Lower leg skin (tissue), 4 donors: Measurements from ENCODE around the gene MIER2. TPM values are rescaled to one million over a fixed set of nuclear protein-coding genes. Genes with fewer than 3 reads are reported as not detected.
A peak's percentile ranks its signal among the peaks of the same experiment; 100 is the strongest.
"Not testable (repeated sequence)": the region's sequence is repeated elsewhere in the genome, so short reads cannot be mapped to it uniquely, and the experiment has no call there.

Source experiments
- DNase-seq, 2 donors: peaks; one replicate each; pipeline ENCODE4 v3.0.0-alpha.2; 2019; ENCODE audit warnings: low spot score in 2 of 2
- H3K4me3 ChIP-seq: fragments of 200-600 bp; sonication (generic); 2 replicates; pipeline ENCODE4 v1.5.1; 2017; ENCODE audit warnings: mild to moderate bottlenecking, low read depth; ENCODE audit not compliant: poor library complexity, severe bottlenecking
- POLR2A ChIP-seq, 2 donors: fragments of 450-650 bp; IDR thresholded peaks; one replicate each; pipeline ENCODE4 v1.6.1; 2016 to 2017; ENCODE audit warnings: antibody characterized with exemption in 2 of 2, mild to moderate bottlenecking in 1 of 2, moderate library complexity in 1 of 2
- WGBS, 2 donors: methylation state at CpG; one replicate each; pipeline ENCODE4 v1.1.5; 2018; 5-methylcytosine and 5-hydroxymethylcytosine counted together
- intact Hi-C: fragments of 100-400 bp; cut with DNase I; formaldehyde crosslinking; loops from one replicate; pipeline ENCODE4 v1.15.0; 2023; ENCODE audit warnings: low total_unique reads
- total RNA-seq, 4 donors: library from RNA; depleted of rRNA; stranded (reverse); fragments of >200 nt; gene quantifications; one replicate each; pipeline ENCODE4 v1.1.0, GENCODE V29; 2016
- TF ChIP-seq, protein P1 (sequence below), 3 donors: fragments of 450-650 bp; IDR thresholded peaks; one replicate each; pipeline ENCODE4 v1.5.1; 2016; ENCODE audit warnings: antibody characterized with exemption in 3 of 3, mild to moderate bottlenecking in 3 of 3, moderate library complexity in 2 of 3

The MIER2 gene
- total RNA-seq, 4 donors from 2014 or later, result 24.6 to 76.3 (median 51.8) TPM

DNA sequence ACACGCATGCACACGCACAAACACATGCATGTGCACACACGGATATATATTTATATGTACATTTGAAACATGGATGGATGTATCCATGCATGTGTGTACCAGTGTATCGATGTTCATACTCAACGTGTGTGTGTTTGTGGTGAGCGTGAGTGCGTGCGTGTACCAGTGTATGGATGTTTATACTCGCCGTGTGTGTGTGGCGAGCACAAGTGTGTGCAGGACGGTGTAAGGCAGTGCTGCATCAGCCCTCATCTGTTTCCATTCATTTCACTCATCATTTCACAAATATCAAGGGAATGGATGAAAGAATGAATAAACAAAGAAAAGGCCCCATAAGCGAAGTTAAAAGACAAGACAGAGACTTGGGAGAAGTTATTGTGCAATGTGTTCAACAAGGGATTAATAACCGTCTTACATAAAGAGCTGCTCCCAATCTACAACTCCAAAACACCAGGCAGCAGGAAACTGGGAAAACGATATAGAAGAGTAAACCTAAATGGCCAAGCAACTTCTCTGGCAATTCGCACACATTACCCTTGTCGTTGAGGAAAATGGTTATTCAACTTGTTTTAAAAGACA is 21.7 kb upstream of the MIER2 start:
- no peak for TF ChIP-seq POLR2A (IDR thresholded peaks at IDR 0.05)
- TF ChIP-seq, protein P1, sequence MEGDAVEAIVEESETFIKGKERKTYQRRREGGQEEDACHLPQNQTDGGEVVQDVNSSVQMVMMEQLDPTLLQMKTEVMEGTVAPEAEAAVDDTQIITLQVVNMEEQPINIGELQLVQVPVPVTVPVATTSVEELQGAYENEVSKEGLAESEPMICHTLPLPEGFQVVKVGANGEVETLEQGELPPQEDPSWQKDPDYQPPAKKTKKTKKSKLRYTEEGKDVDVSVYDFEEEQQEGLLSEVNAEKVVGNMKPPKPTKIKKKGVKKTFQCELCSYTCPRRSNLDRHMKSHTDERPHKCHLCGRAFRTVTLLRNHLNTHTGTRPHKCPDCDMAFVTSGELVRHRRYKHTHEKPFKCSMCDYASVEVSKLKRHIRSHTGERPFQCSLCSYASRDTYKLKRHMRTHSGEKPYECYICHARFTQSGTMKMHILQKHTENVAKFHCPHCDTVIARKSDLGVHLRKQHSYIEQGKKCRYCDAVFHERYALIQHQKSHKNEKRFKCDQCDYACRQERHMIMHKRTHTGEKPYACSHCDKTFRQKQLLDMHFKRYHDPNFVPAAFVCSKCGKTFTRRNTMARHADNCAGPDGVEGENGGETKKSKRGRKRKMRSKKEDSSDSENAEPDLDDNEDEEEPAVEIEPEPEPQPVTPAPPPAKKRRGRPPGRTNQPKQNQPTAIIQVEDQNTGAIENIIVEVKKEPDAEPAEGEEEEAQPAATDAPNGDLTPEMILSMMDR (IDR thresholded peaks at IDR 0.05), result no peak
- no peak for DNase-seq
- WGBS, 2 donors, result 88 to 90% methylated on average over 17 of the region's 17 CpGs
- intact Hi-C loops, result no loop called here
- no peak overlapping the region for H3K4me3 ChIP-seq

DNA sequence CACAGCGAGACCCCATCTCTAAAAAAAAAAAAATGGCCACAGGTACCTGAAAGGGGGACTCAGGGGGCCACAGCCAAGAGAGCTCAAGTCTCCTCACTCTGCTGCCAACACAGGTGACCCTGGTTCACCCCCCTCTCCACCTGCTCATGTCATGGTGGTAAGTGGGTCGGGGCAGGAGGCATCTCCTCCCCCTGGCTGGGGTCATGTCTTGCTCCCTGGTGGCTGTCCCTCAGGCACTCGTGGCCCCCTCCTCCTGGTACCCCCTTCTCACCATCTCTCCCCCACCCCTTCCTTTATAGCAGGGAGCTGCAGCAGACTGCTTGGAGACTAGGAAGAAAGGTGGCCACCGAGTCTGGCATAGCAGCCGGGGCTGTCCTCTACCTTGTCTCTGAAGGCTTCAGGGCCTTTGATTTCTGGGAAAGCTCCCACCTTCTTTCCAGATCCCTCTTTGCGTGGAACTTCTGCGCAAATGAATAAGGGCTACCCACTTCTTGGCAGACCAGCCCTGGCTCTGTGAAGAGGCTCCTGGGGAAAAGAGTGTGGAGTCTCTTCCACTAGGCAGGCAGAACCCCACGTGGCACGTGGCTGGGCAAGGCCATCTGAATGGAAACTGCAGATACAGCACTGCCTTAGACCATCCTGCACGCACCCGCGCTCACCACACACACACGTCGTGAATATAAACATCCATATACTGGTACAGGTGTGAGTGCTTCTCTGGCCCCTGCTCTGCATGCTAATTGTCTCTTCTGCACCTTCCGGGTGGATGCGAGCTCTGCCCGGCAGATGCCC is 20.1 kb upstream of the MIER2 start:
- H3K4me3 ChIP-seq, result no peak overlapping the region
- TF ChIP-seq POLR2A (IDR thresholded peaks at IDR 0.05), result no peak
- TF ChIP-seq, protein P1 (IDR thresholded peaks at IDR 0.05), result no peak
- intact Hi-C loops, result no loop called here
- 64 to 70% methylated on average over 17 of the region's 17 CpGs for WGBS, 2 donors
- peak in 1 of 2 donors; percentile 66 for DNase-seq

DNA sequence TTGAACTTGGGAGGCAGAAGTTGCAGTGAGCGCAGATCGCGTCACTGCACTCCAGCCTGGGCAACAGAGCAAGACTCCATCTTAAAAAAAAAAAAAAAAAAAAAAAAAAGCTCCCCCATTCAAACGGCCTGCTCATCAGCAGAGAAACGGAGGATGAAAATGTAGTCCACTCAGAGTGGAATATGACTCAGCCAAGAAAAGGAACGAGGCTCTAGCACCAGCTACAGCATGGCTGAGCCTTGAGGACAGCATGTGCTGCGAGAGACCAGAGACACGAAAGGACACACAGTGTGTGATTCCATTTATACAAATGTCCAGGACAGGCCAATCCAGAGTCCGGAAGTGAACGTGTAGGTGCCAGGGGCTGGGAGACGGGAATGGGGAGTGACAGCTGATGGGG is 18.1 kb upstream of the MIER2 start:
- no peak overlapping the region for H3K4me3 ChIP-seq
- TF ChIP-seq POLR2A (IDR thresholded peaks at IDR 0.05), result no peak
- peak in 1 of 2 donors; percentile 49 for DNase-seq
- WGBS, 2 donors, result 79 to 84% methylated on average over 11 of the region's 11 CpGs
- intact Hi-C loops, result no loop called here

DNA sequence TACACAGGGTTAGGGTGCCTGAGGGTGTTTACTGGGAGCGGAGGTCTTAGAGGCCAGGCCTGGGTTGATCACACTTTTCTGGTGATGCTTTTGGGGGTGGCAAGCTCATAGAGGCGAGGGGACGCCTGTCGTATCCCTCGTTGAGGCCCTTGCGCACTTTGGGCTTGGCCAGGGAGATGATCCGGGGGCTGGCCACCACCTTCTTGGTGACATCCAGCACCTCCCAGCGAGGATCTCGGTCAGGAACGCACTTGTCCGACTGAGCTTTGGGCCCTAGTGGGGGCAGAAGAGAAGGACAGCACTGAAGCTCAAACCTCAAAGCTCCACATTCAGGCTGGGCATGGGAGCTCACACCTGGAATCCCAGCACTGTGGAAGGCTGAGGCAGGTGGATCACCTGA is 17.6 kb upstream of the MIER2 start:
- DNase-seq, result peak in 1 of 2 donors; percentile 72
- intact Hi-C loops, result no loop called here
- TF ChIP-seq, protein P1 (IDR thresholded peaks at IDR 0.05), result no peak
- TF ChIP-seq POLR2A (IDR thresholded peaks at IDR 0.05), result no peak
- WGBS, 2 donors, result 85 to 96% methylated on average over 11 of the region's 11 CpGs
- no peak overlapping the region for H3K4me3 ChIP-seq

DNA sequence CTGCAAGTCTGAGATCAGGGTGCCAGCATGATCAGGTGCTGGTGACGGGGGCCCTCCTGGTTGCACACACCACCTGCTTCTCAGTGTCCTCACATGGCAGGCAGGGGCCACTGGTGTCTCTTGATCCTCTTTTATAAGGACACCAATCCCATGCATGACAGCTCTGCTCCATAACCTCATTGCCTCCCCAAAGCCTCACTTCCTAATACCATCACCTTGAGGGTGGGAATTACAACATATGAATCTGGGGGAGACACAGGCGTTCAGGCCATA is 15.0 kb upstream of the MIER2 start:
- intact Hi-C loops, result no loop called here
- DNase-seq, result peak in 1 of 2 donors; percentile 54
- TF ChIP-seq, protein P1 (IDR thresholded peaks at IDR 0.05), result no peak
- no peak for TF ChIP-seq POLR2A (IDR thresholded peaks at IDR 0.05)
- 77 to 91% methylated on average over 2 of the region's 2 CpGs for WGBS, 2 donors
- H3K4me3 ChIP-seq, result no peak overlapping the region

DNA sequence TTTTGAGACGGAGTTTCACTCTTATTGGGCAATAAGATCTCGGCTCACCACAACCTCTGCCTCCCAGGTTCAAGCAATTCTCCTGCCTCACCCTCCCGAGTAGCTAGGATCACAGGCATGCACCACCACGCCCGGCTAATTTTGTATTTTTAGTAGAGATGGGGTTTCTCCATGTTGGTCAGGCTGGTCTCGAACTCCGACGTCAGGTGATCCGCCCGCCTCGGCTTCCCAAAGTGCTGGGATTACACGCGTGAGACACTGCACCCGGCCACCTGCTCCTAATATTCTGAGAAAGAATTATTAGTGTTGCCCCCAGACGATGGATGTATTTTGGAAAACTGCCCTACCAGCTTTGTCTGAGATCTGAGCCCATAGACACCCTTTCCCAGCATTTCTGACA is 10.9 kb upstream of the MIER2 start:
- H3K4me3 ChIP-seq, intact Hi-C loops: not testable (repeated sequence)
- peak in 1 of 2 donors; percentile 62 for DNase-seq
- 86 to 87% methylated on average over 15 of the region's 15 CpGs for WGBS, 2 donors

DNA sequence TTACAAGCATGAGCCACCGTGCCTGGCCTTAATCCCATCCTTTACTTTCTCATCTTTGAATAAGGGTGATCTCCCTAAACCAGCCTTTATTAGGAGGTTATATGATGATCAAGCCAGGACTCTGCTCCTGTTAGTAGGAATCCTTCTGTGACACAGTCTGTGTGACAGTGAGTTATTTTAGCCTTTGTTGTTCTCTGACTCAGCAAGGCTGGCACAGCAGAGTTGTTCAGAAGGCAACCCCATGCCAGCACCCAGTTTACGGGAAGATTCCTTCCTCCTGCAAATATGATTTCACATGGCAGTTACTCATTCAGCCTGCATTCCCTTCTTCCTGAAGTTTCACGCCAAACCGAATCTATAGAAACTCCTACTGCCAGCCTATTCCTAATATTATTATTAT is 10.5 kb upstream of the MIER2 start:
- 68 to 71% methylated on average over 4 of the region's 4 CpGs for WGBS, 2 donors
- intact Hi-C loops, result no loop called here
- no peak overlapping the region for H3K4me3 ChIP-seq
- no peak for TF ChIP-seq POLR2A (IDR thresholded peaks at IDR 0.05)
- TF ChIP-seq, protein P1 (IDR thresholded peaks at IDR 0.05), result no peak
- peak in 1 of 2 donors; percentile 60 for DNase-seq
